GM12892 (cell line): ENCODE measurements around the gene STK11.

Experiments
- DNase-seq: peaks from one replicate; pipeline ENCODE4 v3.0.0; 2011; ENCODE audit not compliant: insufficient read length
- FAIRE-seq: peaks from 2 replicates; lab custom pipeline; 2011; peaks lifted over from hg19 to GRCh38; lab: Jason Lieb, UNC
- POLR2A ChIP-seq: IDR thresholded peaks from 2 replicates; pipeline ENCODE4 v1.6.1; 2011; ENCODE audit warnings: low read depth, low read length, control low read depth
- POLR2AphosphoS5 ChIP-seq: IDR thresholded peaks from 2 replicates; pipeline ENCODE4 v1.6.1; 2011; ENCODE audit warnings: low read depth, low read length, control low read depth
- TAF1 ChIP-seq: IDR thresholded peaks from 2 replicates; pipeline ENCODE4 v1.6.1; 2011; ENCODE audit warnings: low read depth, mild to moderate bottlenecking, control low read depth, low read length, borderline replicate concordance

Gene STK11

GRCh38 chr19:1274081-1274851 lies 68.7 kb downstream of the STK11 start:
- FAIRE-seq = no peak
- TF ChIP-seq TAF1 = no peak
- TF ChIP-seq POLR2A = peak; percentile 57
- TF ChIP-seq POLR2AphosphoS5 = peak; percentile 24; the same call in 1 of the 2 replicates
- DNase-seq = no peak

GRCh38 chr19:1274852-1275259 lies 69.3 kb downstream of the STK11 start:
- no peak for DNase-seq
- no peak; the same call in 1 of the 2 replicates for TF ChIP-seq POLR2AphosphoS5
- no peak for TF ChIP-seq TAF1
- TF ChIP-seq POLR2A = no peak
- FAIRE-seq = no peak

DNA sequence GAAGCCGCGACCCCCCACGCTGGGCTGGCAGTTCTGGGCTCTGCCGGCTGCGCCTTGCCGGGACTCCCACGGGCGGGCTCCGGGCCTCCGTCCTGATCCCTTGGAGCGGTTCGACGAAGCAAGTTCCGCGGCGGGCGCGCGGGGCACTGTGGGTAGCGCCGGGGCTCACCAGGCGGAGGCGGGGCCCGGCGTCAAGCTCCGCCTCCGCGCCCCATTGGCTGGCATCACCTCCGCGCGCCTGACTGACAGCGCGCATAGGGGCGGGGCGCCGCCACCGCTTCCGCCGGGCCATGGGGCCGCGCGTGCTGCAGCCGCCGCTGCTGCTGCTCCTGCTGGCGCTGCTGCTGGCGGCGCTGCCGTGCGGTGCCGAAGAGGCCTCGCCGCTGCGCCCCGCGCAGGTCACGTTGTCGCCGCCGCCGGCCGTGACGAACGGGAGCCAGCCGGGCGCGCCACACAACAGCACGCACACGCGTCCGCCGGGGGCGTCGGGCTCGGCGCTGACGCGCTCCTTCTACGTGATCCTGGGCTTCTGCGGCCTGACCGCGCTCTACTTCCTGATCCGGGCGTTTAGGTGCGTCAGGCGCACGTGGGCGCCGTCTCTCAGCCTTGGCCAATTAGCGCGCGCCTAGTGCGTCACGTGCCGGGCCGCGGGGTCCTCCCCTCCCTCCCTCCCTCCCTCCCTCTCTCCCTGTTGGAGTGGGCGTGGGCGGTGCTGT lies 69.8 kb downstream of the STK11 start, which contains the start of gene FAM174C:
FAM174C (plus strand) TSS at position 271 of the 716 bp plus-strand sequence; CDS start at position 291, 20 bp downstream.
- FAIRE-seq (peak; percentile 99), DNase-seq (peak; percentile 99)
- TF ChIP-seq POLR2AphosphoS5 = peak; percentile 89
- peak; percentile 33 for TF ChIP-seq TAF1
- TF ChIP-seq POLR2A = peak; percentile 93; the same call in 1 of the 2 replicates

- no peak for TF ChIP-seq POLR2AphosphoS5
- TF ChIP-seq TAF1 = 0 out of 2 replicates have a peak, but pooled peaks have one; percentile 14
- no peak for TF ChIP-seq POLR2A
- DNase-seq (no peak), FAIRE-seq (no peak)
These were observed 70.5 kb downstream of the STK11 start for GRCh38 chr19:1275976-1276627.

GRCh38 chr19:1276628-1277022 lies 71.0 kb downstream of the STK11 start:
- DNase-seq (no peak), FAIRE-seq (no peak)
- TF ChIP-seq TAF1 = no peak
- TF ChIP-seq POLR2A = peak; percentile 15; the same call in 1 of the 2 replicates
- no peak for TF ChIP-seq POLR2AphosphoS5

- FAIRE-seq (no peak), DNase-seq (no peak)
- TF ChIP-seq TAF1 (no peak), POLR2A (no peak), POLR2AphosphoS5 (no peak)
These were observed 71.5 kb downstream of the STK11 start for GRCh38 chr19:1277061-1277460.
